Sigmoid colon (tissue), 4 donors: ENCODE results near the gene MAD2L1BP.

Experiments used
- EP300 ChIP-seq, 4 donors: sonication (generic); formaldehyde crosslinking; IDR thresholded peaks; one replicate each; pipeline ENCODE4 v1.6.1; 2017; ENCODE audit warnings: antibody characterized with exemption in 4 of 4
- POLR2A ChIP-seq, 2 donors: fragments of 450-650 bp; IDR thresholded peaks; one replicate each; pipeline ENCODE4 v1.6.1; 2016; ENCODE audit warnings: antibody characterized with exemption in 2 of 2, mild to moderate bottlenecking in 2 of 2, moderate library complexity in 2 of 2
- POLR2AphosphoS5 ChIP-seq, 4 donors: sonication (generic); formaldehyde crosslinking; IDR thresholded peaks; one replicate each; pipeline ENCODE4 v1.6.1; 2017; ENCODE audit warnings: antibody characterized with exemption in 4 of 4
- TF ChIP-seq, protein P1 (sequence below), 4 experiments: fragments of 450-650 bp in 3 of 4; fragments of 200-600 bp in 1 of 4; IDR thresholded peaks; one replicate each; pipeline ENCODE4 v1.5.1; 2016 to 2019; ENCODE audit warnings: antibody characterized with exemption in 4 of 4, mild to moderate bottlenecking in 3 of 4, moderate library complexity in 2 of 4

- no peak for TF ChIP-seq POLR2A (IDR thresholded peaks at IDR 0.05)
- TF ChIP-seq, protein P1, sequence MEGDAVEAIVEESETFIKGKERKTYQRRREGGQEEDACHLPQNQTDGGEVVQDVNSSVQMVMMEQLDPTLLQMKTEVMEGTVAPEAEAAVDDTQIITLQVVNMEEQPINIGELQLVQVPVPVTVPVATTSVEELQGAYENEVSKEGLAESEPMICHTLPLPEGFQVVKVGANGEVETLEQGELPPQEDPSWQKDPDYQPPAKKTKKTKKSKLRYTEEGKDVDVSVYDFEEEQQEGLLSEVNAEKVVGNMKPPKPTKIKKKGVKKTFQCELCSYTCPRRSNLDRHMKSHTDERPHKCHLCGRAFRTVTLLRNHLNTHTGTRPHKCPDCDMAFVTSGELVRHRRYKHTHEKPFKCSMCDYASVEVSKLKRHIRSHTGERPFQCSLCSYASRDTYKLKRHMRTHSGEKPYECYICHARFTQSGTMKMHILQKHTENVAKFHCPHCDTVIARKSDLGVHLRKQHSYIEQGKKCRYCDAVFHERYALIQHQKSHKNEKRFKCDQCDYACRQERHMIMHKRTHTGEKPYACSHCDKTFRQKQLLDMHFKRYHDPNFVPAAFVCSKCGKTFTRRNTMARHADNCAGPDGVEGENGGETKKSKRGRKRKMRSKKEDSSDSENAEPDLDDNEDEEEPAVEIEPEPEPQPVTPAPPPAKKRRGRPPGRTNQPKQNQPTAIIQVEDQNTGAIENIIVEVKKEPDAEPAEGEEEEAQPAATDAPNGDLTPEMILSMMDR (IDR thresholded peaks at IDR 0.05): no peak
- no peak for TF ChIP-seq EP300 (IDR thresholded peaks at IDR 0.05)
- TF ChIP-seq POLR2AphosphoS5 (IDR thresholded peaks at IDR 0.05): no peak
These were observed 29.7 kb downstream of the MAD2L1BP start for GRCh38 chr6:43665376-43665775.
